Activated gamma-delta T cell treated with Interleukin-2 at 50 U/mL for 16 hours (primary cell): ENCODE measurements around the gene KLK4.
"Not testable (repeated sequence)": the region's sequence is repeated elsewhere in the genome, so short reads cannot be mapped to it uniquely, and the experiment has no call there.

ENCODE experiments used
- DNase-seq: peaks from one replicate; pipeline ENCODE4 v3.0.0-alpha.2; 2020

KLK4 gene

DNA sequence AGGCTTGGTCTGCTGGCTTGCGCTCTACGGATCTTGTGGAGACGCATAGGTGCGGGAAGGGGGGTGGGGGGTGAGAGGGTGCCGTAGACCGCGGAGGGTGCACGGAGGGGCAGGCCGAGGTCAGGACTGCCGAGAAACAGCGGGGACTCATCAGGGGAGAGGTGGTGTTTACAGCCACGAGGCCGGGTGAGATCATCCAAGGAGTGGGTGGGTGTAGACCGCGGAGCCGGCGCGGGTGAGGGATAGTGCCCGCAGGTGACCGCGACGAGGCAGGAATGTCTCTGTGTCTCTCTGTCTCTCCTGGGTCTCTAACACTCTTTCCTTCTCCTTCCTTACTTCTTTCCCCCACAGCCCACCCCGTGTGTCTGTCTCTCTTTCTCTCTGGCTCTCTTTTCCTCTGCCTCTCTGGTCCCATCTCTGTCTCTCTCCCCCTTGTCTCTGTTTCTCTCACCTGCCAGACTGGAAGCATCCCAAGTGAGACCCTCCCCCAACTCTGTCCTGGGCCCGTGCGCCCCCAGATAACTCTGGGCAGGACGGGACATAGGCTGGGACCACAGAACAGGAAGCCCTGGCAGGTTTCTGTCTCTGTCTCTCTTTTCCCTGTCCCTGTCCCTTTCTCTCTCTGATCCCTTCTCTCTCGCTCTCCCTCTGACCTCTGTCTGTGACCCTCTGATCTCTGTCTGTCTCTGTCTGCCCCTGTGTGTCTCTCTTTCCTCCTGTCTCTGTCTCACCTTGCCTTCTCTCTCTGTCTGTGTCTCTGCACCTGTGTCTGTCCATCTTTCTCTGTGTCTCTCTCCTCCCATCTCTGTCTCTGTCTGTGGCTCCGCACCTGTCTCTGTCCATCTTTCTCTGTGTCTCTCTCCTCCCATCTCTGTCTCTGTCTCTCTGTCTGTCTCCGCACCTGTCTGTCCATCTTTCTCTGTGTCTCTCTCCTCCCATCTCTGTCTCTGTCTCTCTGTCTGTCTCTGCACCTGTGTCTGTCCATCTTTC, 1.8 kb upstream of the KLK4 start:
- no peak for DNase-seq

DNA sequence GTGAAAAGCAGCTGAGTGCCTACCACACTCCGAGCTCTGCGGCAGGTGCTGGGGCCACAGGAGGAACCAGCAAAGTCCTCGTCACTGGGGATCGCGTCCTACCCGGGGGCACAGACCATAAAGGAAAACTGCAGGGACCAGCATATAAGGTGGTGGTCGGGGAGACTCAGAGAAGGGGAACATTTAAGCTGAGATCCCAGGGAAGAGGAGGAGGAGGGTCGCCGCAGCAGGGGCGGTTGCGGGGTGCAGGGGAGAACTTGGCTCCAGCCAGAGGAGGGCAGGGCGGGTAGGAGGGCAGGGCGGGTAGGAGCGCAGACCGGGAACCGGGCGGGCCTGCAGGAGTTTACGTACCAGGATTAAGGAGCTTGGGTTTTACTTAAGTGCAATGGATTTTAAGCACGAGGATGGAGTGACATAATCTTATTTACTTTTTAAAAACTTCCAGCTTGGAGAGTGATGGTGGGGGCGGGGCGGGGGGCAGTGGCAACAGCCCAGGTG, 956 bp upstream of the KLK4 start:
- DNase-seq: no peak

DNA sequence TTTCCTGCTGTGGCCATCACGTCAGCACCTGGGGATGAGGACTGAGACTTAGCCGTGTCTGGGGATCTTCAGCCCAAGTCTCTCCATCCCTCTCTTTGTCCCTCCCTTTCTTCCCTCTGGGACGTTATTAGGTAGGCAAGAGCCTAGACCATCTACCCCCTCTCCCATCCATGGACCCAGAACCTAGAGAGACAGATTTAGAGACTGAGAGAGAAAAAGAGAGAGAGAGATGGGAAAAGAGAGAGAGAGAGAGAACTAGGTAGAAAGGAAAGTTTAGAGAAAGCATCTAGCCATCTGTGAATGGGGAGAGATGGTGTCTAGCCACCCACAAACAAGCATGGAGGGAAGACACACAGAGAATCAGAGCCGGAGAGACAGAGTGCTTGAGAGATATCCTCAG, 473 bp downstream of the KLK4 start:
- DNase-seq: no peak

DNA sequence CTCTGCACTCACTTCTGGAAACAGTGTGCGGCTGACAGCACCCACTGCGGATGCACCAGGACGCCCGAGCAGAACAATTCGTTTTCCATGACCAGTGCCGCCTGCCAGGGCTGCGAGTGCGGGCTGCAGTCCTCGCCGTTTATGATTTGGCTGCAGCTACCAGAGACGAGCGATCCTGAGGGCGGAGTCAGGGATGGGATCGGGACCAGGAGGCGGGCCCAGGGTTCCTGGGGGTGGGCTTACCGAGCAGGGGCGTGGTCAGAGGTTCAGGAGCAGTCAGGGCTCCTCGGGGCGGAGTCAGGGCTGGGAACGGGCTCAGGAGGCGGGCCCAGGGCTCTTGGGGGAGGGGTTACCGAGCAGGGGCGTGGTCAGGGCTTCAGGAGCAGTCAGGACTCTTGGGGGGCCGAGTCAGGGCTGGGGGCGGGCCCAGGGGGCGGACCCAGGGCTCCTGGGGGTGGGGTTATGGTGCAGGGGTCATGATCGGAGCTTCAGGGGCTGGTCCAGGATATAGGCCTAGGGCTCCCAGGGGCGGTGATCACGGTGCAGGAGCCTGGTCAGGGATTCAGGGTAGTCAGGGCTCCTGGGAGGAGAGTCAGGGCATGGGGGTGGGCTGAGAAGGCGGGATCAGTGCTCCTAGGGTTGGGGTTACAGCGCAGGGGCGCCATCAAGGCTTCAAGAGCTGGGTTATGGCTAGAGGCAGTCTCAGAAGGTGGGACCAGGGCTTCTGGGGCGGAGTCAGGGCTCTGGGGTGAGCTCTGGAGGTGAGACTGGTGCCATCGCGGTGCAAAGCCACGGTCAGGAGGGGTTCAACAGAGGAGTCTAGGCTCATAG, 1.7 kb downstream of the KLK4 start:
- DNase-seq: no peak

DNA sequence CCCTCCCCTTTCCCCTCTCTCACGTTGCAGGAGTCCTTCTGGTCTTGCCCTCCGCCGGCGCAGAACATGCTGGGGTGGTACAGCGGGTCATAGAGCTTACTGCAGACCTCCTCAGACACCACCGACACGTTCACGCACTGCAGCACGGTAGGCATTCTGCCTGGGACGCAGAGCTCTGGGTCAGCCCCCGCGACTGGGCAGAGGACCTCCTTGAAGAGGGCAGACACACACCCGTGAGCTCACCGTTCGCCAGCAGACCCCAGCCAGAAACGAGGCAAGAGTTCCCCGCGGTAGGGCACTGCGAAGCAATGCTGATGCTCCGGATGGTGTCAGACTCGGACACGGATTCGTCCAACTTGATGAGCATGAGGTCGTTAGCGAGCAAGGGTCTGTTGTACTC, 2.9 kb downstream of the KLK4 start:
- DNase-seq: no peak

DNA sequence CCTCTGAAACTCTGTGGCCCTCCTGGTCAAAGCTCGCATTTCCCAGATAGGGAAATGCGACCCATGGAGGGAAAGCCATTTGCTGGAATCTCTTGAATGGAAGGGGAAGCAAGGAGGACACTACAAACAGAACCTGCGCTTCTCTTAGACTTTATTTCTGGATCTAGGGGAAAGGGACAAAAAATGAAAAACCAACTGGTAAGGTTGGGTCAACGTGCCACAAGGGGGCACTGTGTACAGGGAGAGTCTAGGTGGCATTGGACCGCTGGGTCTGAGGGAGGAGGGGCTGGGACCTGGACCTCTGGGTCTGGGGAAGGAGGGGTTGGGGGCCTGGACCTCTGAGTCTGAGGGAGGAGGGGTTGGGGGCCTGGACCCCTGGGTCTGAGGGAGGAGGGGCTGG, 5.0 kb downstream of the KLK4 start:
- DNase-seq: peak; percentile 15

DNA sequence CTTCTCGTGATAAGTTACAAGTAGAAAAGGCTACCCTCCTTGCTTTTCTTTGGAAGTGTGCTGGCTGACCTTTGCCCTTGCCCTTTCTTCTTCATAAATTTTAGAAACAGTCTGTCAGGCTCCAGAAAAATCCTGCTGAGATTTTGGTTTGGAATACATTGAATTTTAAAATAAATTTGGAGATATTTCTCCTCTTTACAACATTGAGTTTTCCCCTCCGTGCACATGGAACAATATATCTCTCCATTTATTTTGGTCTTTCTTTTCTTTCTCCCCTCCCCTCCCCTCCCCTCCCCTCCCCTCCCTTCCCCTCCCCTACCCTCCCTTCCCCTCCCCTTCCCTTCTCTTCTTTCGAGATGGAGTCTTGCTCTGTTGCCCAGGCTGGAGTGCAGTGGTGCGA, 8.6 kb downstream of the KLK4 start:
- no peak for DNase-seq

DNA sequence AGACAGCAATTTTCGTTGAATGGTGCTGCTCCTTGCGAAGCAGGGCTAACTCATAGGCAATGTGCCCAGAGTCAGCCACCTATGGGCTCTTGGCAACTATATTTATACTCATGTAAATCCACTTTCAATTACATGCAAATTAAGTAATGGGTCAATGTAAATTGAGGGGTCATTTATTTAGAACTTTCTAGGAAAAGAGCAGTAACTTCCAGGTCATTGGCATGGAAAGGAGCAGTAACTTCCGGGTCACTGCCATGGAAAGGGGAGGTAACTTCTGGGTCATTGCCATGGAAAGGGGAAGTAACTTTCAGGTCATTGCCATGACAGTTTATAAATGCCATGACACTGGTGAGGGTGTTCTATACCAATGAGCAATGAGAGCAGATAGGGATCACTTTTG, 11.6 kb downstream of the KLK4 start:
- no peak for DNase-seq

DNA sequence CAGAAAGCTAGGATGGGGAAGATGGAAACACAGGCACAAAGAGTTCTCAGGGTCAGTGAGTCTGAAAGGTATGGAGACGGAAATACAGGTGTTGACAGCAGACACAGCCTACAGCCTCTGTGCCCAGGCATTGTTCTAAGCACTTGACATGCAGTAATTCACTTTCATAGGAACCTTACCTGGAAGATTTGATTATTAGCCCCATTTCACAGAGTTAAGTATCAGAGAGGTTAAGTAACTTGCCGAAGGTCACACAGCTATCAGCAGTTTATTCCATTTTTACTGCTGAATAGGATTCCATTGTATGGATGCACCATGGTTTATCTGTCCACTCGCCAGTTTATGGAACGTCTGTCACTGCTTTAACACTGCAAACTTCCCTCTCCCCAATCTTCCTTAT, 13.2 kb downstream of the KLK4 start:
- no peak for DNase-seq

DNA sequence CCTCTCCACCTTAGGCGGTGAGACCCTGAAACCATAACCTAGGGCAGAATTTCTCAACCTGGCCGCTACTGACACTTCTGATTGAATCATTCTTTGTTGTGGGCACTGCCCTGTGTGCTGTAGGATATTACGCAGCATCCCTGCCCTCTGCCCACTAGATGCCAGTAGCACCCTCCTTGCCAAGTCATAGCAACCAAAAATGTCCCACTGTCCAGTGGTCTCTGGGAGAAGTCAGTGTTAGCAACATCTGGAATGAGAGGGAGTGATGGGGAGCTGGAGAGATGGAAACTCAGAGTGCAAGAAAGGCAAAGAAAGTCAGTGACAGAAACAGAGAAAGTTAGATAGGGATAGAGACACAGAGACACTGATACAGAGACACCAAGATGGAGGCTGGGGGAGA, 13.6 kb downstream of the KLK4 start:
- DNase-seq: no peak

DNA sequence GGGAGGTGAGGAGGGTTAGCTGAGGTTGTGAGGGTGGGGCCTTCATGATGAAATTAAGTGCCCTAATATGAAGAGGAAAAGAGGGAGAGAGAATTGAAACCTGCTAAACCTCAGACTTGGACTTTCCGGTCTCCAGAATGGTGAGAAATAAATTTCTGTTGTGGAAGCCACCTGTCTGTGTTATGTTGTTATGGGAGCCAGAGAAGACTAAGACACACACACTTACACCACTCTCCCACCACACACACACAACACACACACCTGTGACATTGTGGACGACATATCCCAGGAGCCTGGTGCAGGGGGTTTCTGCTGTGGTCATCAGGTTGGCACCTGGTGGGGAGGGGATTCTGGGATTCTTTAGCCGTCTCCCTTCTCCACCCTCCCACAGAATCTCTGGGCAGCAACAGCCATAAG, 14.0 kb downstream of the KLK4 start:
- DNase-seq: no peak

DNA sequence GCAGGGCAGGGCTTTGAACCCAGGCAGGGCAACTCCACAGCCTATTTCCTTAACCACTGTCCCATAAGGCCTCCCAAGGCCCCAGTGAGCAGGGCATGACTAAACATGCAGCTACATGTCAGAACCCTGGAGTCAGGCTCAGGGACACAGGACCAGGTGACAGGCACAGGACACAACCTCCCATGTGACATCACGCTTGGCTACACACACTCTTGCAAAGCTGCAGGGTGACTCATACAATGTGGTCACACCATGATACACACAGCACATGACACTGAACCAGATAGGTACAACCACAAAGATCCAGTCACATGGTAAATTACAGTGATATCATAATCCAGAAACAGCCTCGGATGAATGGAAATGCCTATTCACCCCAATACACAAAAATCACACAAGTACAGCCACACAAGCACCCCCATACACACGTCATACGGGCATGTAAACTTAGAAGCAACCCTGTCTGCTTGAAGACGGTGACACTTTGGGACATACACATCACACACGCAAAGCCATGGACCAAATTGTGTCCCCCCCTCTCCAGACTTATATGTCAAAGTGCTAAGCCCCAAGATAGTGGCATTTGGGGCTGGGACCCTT, 14.5 kb downstream of the KLK4 start:
- DNase-seq: no peak

DNA sequence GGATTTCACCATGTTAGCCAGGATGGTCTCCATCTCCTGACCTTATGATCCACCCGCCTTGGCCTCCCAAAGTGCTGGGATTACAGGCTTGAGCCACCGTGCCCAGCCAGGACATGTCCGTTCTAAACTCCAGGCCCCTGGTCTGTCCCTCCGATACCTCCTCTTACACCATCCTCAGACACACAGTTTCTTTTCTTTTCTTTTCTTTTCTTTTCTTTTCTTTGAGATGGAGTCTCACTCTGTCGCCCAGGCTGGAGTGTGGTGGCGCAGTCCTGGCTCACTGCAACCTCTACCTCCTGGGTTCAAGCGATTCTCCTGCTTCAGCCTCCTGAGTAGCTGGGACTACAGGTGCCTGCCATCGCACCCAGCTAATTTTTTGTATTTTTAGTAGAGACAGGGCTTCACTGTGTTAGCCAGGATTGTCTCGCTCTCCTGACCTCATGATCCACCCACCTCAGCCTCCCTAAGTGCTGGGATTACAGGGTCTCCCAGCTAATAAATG, 15.1 kb downstream of the KLK4 start:
- not testable (repeated sequence) for DNase-seq

DNA sequence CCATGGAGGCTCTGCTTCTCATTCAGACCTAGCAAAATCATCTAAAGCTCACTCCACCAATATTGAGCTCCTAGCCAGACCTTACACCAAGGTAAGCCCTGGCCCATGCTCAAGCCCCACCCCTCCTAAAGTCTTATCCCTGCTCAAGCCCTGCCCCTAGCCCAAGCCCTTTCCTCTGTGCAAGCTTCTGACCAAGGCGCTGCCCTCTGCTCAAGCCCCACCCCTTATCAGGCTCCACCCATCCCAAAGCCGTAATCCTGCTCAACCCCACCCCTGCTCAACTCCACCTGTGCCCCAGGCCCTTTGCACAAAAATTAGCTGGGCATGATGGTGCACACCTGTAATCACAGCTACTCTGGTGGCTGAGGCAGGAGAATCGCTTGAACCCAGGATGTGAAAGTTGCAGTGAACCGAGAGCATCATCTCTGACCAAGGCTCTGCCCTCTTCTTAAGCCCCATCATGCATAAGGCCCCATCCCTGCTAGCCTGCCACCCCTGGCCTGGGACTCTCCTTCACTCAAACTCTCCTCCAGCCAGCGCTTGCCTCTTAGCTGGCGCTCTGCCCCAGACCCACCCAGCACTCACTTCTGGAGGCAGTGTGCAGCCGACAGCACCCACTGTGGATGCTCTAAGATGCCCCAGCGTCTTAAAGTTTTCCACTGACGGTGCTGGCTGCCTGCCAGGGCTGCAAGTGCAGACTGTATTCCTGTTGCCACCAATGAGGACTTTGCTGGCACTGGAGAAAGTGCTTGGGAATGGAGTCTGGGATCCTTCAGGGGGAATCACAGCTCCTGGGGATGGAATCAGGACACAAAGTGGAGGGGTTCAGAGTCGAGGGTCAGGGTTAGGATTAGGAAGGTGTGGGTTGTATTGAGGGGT, 16.5 kb downstream of the KLK4 start:
- no peak for DNase-seq

DNA sequence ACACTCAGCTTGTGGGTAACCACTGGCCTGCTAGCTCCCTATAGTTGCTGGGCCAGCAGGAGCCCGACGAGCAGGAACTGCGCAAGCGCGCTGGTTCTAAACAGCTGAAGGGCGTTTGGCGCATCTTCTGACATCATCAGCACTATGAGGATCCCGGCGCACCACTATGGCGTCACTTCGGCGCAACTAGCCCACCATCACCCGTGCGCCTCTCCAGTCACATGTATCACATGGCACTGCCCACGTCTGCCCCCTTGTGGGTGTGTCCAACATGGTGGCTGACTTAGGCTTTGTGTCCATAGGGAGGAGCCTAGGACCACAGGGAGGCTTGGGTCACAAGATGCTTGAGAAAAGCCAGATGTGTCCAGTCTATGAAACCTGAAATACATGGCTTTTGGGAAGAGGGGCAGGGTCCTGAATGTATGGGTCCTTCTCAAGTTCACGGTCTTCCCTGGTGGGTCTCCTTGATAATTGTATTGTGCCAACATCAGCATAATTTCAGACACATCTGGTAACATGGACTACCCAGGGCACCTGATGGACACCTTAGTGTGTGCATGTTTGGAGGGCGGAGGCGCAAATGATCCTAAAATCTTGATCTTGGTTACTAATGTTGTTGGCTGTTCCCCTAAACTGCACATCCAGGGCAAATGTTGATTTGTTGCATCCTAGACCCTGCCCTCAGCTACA, 18.0 kb downstream of the KLK4 start:
- no peak for DNase-seq

DNA sequence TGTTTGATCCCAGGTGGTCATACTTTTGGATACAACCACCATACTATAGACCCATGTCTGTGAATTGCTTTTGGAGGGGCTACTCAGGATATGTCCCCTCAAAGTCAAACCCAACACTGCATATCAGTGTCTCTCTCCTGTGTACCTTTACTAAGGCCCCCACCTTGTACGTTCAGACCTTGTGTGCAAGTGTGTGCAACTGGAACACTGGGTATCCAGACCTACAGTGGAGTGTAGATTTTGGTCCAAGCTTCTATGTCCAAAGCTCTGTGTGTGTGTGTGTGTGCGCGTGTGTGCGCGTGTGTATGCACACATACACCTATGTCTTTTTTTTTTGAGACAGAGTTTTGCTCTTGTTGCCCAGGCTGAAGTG, 20.0 kb downstream of the KLK4 start:
- no peak for DNase-seq

DNA sequence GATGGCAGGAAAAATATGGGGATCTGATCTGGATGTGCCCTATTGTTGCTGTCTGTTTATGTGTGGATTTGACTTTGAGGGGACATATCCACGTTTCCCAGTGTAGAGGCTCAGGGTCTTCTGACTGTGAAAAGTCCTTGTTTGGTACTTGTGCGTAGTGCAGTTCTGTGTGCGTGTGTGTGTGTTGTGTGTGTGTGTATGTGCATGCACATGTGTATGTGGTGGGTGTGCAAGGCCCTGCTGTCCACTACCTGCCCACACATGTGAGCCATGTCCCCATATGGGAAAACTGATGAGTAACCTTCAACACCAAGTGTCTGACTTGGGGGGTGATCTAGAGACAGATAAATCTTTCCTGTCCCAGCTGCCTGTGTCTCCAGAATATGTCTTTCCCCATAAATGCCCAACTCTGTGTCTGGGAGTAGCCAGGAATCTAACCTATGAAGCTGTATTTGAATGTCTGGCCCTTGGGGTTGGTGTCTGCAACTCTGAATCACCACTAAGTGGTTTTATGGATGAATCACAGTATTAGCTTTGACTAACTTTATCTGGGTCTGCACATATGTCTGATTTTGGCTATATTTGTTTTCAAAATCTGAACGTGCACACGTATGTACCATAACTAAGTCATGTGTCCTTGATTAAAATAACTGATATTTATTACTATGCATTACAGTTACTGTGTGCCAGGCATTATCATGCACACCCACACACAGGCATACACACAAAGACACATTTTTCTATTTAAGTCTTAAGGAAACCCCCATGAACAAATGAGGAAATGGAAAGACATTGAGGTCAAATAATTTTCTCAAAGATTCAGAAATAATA, 20.6 kb downstream of the KLK4 start:
- DNase-seq: no peak

DNA sequence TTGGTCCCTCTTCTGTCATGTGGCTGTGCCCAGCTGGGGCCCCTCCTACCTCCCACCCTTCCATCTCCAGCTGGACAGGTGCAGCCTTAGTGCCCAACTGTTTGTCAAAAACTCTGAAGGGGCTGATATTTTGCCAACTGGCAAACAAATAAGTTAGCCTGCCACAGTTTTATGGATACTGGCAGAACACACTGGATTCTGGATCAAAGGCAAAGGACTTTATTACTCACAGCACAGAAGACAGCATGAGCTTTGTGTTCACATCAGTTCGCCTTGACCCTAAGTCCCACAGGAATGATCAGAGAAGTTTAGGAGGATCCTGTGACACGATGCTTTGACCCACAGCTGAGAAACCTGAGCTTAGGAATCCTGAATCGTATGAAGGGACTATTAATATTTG, 21.6 kb downstream of the KLK4 start:
- DNase-seq: no peak

DNA sequence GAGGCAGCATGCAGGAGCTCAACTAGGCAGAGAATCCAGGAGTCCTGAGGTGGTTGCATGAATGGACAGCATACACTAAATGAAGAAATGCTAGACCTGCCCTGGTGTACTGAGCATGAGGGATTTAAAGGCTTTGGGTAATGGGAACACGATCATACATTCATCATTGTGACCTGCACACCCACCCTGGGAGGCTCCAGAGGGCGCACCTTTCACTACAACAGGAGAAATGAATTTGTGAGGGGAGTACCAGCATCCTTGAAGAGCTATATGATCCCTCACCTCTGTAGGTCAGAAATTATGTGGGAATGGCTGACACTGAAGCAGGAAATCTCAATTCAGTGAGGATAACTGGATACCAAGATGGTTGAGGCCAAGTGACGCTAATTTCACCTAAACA, 29.0 kb downstream of the KLK4 start:
- no peak for DNase-seq

DNA sequence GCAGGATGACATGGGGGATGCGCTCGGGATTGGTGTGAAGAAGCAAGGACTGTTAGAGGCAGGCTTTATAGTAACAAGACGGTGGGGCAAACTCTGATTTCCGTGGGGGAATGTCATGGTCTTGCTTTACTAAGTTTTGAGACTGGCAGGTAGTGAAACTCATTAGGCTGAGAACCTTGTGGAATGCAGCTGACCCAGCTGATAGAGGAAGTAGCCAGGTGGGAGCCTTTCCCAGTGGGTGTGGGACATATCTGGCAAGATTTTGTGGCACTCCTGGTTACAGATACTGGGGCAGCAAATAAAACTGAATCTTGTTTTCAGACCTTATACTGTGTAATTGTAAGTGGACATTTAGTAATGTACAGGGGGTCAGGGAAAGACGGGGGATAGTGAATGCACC, 31.0 kb downstream of the KLK4 start:
- DNase-seq: no peak

DNA sequence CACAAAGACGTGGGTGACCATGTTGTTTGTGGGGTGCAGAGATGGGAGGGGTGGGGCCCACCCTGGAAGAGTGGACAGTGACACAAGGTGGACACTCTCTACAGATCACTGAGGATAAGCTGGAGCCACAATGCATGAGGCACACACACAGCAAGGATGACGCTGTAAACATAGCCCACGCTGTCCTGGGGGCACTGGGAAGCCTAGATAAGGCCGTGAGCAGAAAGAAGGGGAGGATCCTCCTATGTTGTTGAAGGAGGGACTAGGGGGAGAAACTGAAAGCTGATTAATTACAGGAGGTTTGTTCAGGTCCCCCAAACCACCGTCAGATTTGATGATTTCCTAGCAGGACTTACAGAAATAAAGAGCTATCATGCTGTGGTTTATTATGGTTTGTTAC, 32.3 kb downstream of the KLK4 start:
- DNase-seq: no peak
